Measurements from ENCODE around the gene NHLRC4.

The NHLRC4 gene

GRCh38 chr16:554640-555365 lies 12.0 kb upstream of the NHLRC4 start:
- Mint-ChIP-seq H3K27ac (no peak overlapping the region), H3K36me3 (ENCODE audit: low read depth) (peaks cover 14% of the 10 kb centered on the region), H3K9me3 (no peaks in the 10 kb centered on the region), H3K4me1 (ENCODE audit: low read depth) (peaks cover 2% of the 10 kb centered on the region), H3K27me3 (peaks cover 11% of the 10 kb centered on the region), H3K4me3 (no peak overlapping the region)
- DNase-seq = no peak

DNA sequence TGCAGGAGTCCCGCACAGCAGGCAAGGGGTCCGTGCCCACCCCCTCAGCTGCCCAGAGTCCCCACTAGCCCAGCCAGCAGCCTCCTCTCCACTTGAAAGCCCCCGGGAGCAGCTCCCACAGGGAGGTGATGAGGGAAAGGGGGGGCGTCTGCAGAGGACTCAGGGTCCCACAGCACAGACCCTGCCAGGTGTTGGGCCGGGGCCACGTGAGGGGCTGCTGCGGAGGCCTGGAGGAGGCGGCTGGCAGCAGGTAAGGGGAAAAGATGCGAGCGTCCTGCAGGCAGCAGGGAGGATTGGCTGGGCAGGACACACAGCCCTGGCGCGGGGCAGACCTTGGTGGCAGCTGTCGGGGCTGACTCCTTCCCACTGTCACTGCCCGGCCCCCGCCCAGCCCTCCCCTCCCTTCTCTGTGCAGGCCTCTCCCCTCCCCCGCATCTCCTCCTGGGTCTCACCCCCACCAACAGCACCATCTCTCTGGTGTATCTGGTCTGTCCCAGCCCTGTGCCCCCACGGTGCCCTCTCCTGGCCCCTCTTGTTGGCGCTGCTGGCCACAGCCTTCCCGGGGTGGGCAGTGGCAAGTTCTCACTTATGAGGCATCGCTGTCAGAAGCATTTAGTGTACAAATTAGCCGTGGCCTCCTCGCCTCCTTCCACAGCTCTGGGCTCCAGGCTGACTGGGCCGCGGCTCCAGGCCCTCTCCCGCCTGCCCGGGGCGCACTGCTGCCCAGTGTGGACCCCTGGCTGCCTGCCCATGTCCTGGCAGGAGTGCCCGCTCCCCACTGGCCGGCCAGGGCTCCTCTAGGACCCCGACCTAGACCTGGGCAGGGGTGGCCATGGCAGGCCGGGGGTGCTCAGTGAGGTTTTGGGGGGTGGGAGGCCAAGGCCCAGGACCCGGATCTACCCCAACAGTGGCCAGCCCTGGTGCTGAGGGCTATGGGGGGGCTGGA lies 11.0 kb upstream of the NHLRC4 start:
- Mint-ChIP-seq H3K9me3 (no peaks in the 10 kb centered on the region), H3K4me3 (no peak overlapping the region), H3K4me1 (ENCODE audit: low read depth) (peaks cover 2% of the 10 kb centered on the region), H3K36me3 (ENCODE audit: low read depth) (peaks cover 14% of the 10 kb centered on the region), H3K27ac (no peak overlapping the region), H3K27me3 (peaks cover 11% of the 10 kb centered on the region)
- no peak for DNase-seq

DNA sequence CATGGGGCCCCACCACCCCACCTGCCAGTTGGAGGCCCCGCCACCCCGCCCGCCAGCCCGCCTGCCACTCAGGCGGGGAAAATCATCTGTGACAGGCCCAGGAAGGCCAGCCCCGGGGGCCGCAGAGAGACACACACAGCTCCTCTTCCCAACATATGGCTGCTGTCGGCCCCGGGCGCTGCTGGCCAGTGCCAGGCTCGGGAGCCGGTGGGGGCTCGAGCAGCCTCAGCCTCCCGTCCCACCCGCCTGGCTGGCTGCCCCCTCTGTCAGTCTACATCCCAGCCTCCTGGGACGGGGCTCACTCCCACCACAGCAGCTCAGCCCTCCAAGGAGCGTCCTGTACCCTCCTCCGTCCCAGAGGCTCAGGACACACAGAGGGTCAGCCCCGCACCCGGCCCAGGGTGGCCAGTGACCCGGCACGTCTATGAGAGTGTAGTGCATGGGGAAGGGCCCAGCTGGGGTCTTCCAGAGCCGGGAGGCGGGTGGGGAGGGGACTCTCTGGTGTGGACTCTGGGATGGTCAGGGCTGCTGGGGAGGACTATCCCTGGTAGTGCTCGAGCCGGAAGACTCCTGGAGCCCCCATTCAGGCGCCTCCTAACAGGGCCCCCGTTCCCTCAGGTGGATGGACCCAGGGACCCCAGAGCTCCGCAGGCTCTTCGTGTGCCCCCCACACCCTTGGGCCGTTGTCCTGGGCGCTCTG lies 10.2 kb upstream of the NHLRC4 start:
- Mint-ChIP-seq H3K36me3 (ENCODE audit: low read depth) (peaks cover 8% of the 10 kb centered on the region), H3K27me3 (peaks cover 13% of the 10 kb centered on the region), H3K27ac (no peak overlapping the region), H3K4me3 (no peak overlapping the region), H3K4me1 (ENCODE audit: low read depth) (peaks cover 2% of the 10 kb centered on the region), H3K9me3 (no peaks in the 10 kb centered on the region)
- DNase-seq = no peak

GRCh38 chr16:557463-558297 lies 9.1 kb upstream of the NHLRC4 start:
- no peak for DNase-seq
- Mint-ChIP-seq H3K36me3 (ENCODE audit: low read depth) (peaks cover 7% of the 10 kb centered on the region), H3K4me3 (no peak overlapping the region), H3K27me3 (peaks cover 22% of the 10 kb centered on the region), H3K4me1 (ENCODE audit: low read depth) (peaks cover 2% of the 10 kb centered on the region), H3K9me3 (no peaks in the 10 kb centered on the region), H3K27ac (no peak overlapping the region)

GRCh38 chr16:558298-559020 lies 8.3 kb upstream of the NHLRC4 start:
- Mint-ChIP-seq H3K4me3 (no peak overlapping the region), H3K27me3 (peaks cover 23% of the 10 kb centered on the region), H3K4me1 (ENCODE audit: low read depth) (peaks cover 2% of the 10 kb centered on the region), H3K27ac (no peak overlapping the region), H3K9me3 (no peaks in the 10 kb centered on the region), H3K36me3 (ENCODE audit: low read depth) (peaks cover 4% of the 10 kb centered on the region)
- no peak for DNase-seq

- peaks cover 23% of the 10 kb centered on the region for H3K27me3 Mint-ChIP-seq
- no peaks in the 10 kb centered on the region for H3K9me3 Mint-ChIP-seq
- H3K4me3 Mint-ChIP-seq = no peak overlapping the region
- no peak overlapping the region for H3K27ac Mint-ChIP-seq
- no peak for DNase-seq
- peaks cover 2% of the 10 kb centered on the region for H3K4me1 Mint-ChIP-seq (ENCODE audit: low read depth)
- H3K36me3 Mint-ChIP-seq (ENCODE audit: low read depth) = peaks cover 4% of the 10 kb centered on the region
Measured at GRCh38 chr16:559021-559380, 7.8 kb upstream of the NHLRC4 start.

DNA sequence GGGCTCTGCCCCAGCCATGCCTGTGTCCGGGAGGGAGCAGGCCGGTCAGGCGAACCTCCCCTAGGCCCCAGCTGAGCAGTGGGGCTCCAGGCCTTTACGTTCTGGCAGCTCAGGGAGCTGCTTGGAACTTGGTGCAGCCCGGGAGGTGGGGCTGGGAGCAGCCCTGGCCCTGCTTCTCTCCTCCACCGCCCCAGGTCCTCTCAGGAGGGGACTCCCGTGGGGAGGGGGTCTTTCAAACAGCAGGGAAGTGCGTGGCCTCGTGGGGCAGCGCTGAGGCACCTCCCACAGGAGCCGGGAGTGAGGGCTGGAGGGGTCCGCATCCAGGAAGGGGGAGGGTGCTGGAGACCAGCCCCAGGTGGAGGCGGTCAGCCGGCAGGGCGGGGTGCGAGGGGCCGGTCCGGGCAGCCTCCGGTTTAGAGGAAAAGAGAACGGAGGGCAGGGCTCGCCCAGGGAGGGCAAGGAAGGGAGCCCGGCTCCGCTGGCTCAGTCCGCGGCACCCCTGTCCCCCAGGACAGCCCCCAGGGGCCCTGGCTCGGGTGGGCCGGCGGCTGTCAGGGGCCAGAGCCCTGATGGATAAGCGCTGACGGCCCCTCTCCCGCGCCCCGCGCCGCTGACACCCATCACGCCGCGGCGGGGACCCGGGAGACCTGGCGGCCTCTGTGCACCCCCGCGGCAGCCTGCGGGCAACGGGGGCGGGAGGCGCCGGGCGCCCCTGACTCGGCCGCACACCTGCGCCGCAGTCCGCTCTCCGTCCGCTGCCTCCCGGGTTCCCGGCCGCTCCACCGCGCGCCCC lies 7.2 kb upstream of the NHLRC4 start:
- Mint-ChIP-seq H3K9me3 (no peaks in the 10 kb centered on the region), H3K27ac (no peak overlapping the region), H3K27me3 (peaks cover 23% of the 10 kb centered on the region), H3K4me1 (ENCODE audit: low read depth) (peaks cover 2% of the 10 kb centered on the region), H3K36me3 (ENCODE audit: low read depth) (peaks cover under 1% of the 10 kb centered on the region), H3K4me3 (no peak overlapping the region)
- DNase-seq = no peak

DNA sequence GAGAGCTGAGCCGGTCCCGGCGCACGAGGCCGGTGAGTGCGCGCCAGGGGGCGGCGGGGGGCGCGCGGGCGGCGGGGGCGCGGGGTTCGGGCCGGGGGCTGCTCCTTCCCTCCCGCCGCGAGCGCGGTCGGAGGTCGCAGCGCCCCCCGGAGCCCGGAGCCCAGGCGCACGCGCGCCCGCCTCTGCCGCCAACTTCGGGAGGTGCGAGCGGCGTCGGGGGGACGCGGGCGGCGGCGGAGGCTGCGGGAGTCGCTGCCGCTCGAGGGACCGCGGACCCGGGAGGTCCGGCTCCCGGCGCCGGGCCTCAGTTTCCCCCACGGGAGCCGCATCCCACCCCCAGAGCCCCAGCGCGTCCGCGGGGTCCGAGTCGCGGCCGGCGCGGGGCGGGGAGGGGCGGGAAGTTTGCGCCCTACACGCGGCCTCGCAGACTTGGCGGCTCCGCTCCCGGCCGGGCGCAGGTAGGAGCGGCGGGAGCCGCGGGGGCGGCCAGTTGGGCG lies 6.6 kb upstream of the NHLRC4 start, which contains the start of gene PRR35:
TSS of gene PRR35 (plus strand) at position 191 of the 497 bp plus-strand sequence. CDS start 2,901 bp downstream, outside the sequence.
- no peaks in the 10 kb centered on the region for H3K36me3 Mint-ChIP-seq (ENCODE audit: low read depth)
- H3K4me1 Mint-ChIP-seq (ENCODE audit: low read depth) = peaks cover 2% of the 10 kb centered on the region
- no peak for DNase-seq
- no peaks in the 10 kb centered on the region for H3K9me3 Mint-ChIP-seq
- no peak within 1 kb of the TSS for H3K4me3 Mint-ChIP-seq
- peaks cover 23% of the 10 kb centered on the region for H3K27me3 Mint-ChIP-seq
- no peak within 1 kb of the TSS for H3K27ac Mint-ChIP-seq

DNA sequence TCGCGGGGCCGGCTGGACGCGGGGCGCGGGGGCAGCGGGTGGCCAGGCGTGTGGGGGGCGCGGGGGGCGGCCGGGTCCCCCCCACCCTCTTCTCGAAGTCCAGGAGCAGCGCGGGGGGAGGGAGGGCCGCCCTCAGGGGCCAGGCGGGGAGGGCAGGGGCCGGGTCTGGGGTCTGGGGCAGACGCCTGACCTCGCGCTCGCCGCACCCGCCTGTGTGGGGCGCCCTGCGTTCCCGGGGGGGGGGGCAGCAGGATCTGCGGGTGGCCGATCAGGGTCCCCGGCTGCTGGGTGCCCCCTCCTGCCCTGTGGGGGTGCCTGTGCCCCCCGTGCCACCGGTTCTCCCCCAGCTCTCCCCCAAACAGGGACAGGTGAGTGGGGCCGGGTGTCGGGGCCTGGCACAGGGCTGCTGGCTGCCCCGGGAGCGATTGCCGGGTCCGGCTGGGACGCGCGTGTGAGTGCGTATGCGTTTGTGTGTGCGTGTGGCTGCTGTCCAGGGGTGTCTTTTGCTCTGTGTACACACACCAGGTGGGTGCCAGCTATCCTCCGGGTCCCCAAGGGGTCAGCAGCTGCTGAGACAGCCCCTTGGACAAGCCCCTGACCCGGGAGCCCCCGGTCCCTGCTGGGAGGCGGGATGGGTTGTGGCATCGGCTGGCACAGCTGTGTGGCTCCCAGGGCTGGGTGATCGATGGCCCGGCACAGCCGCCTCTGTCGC lies 5.9 kb upstream of the NHLRC4 start:
- Mint-ChIP-seq H3K4me1 (ENCODE audit: low read depth) (peaks cover 2% of the 10 kb centered on the region), H3K27me3 (peaks cover 23% of the 10 kb centered on the region), H3K4me3 (no peak overlapping the region), H3K27ac (no peak overlapping the region), H3K36me3 (ENCODE audit: low read depth) (no peaks in the 10 kb centered on the region), H3K9me3 (no peaks in the 10 kb centered on the region)
- no peak for DNase-seq

- H3K4me3 Mint-ChIP-seq = no peak overlapping the region
- no peak for DNase-seq
- no peak overlapping the region for H3K27ac Mint-ChIP-seq
- peaks cover 23% of the 10 kb centered on the region for H3K27me3 Mint-ChIP-seq
- H3K9me3 Mint-ChIP-seq = no peaks in the 10 kb centered on the region
- H3K4me1 Mint-ChIP-seq (ENCODE audit: low read depth) = peaks cover 3% of the 10 kb centered on the region
- no peaks in the 10 kb centered on the region for H3K36me3 Mint-ChIP-seq (ENCODE audit: low read depth)
Measured at GRCh38 chr16:561413-561794, 5.4 kb upstream of the NHLRC4 start.

DNA sequence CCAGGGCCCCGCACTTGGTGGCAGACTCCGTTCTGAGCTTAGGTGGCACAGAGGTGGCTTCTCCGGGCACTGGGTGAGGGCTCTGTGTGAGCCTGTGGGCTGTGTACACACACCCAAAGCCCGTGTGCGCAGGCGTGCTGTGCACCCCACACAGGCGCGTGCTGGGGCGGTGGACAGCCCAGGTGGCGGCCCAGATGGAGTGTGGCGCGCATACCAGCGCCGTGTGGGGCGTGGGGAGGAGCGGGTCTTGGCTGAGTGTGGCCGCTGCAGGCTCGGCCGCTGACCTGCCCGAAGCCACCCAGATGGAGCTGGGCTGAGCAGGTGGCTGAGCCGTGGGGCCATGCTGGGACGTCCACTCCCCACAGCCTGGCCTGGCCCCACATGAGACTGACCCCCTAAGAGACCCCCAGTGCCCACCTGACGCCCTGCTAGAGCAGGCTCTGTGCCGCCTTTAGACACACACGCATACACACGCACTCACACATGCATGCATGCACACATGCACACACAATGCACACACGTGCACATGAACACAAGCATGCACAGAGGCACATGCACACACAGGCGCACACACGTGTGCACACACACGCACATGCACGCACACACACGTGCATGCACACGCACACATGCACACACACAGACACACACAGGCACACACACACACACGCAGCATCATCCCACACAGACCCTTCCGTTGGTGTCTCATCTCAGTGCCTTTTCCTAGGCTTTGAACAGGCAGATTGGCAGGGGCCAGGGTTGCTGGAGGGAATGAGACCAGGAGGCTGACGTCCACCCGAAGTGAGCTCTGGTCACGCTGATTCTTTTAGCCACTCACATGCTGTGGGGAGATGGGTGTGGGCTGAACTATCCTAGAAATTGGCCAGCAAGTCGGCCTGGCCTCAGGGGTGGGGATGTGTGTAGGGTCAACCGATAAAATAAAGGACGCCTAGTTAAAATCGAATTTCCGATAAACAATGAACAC lies 4.6 kb upstream of the NHLRC4 start:
- Mint-ChIP-seq H3K27me3 (peaks cover 23% of the 10 kb centered on the region), H3K4me1 (ENCODE audit: low read depth) (peaks cover 11% of the 10 kb centered on the region), H3K36me3 (ENCODE audit: low read depth) (no peaks in the 10 kb centered on the region), H3K9me3 (no peaks in the 10 kb centered on the region), H3K4me3 (no peak overlapping the region), H3K27ac (no peak overlapping the region)
- no peak for DNase-seq

Measured in activated T-cell treated with anti-CD3 and anti-CD28 coated beads, Interleukin-2, amount 50 U/mL, for 24 hours (primary cell).